Measurements from ENCODE around the gene CCDC201.
"Not testable (repeated sequence)": the region's sequence is repeated elsewhere in the genome, so short reads cannot be mapped to it uniquely, and the experiment has no call there.

Gene CCDC201

DNA sequence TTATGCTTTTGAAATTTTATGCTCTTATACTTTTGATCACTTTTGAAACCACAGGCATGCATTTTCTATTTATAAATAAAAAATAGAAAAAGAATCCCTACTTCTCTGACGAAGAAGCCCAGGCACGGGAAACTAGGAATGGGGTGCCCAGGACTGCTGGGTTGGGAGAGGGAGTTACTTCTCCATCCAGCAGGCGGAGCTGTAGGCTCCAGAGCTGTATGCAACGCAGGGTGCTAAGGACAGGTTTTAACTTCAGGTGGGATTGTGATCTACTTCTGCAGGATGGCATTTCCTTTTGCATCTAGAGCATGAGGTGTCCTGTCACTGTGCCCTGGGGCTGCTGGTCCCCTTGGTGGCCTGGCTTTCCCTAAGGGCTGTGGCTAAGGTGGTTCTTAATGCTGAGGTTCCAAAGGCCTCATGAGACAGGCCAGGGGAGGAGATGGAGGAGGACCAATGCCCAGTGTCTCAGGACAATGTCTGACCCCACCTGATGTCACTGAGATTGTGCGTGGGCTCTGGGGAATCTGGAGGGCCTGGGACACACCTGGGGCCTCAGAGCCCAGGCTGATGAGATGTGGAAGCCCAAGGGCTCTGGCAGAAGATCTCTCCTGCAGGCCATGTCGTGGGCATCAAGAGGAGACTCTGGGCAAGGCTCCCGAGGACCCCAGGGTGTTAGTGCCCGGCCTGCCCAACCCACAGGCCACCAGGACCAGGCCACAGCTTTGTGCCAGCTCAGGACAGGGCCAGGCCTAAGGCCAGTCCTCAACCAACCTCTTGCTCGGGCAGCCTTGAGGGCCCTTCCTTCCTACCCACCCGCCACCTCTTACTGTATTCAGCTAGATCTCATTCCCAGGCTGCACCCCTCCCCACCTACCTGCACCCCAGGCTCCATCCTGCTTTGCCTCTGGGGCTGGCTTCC lies 507 bp downstream of the CCDC201 start:
- DNase-seq, result no peak

DNA sequence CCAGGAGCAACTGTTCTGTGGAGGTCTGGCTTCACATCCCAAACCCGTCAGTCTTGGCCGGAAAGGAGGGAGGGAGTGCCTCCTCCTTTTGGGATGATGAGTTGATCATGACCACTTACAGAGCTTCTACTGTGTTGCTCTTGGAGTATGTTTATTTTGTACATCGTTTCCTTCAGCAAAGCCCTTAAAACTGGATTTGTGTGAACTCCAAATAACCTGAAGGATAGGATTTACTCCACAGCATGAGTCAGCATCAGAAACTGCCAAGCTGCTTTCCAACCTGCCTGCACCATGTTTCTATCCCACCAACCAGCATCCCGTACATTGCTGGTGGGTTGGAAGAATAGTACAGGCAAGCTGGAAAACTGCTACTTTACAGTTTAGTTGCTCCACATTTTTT lies 3.5 kb downstream of the CCDC201 start:
- DNase-seq, result no peak

DNA sequence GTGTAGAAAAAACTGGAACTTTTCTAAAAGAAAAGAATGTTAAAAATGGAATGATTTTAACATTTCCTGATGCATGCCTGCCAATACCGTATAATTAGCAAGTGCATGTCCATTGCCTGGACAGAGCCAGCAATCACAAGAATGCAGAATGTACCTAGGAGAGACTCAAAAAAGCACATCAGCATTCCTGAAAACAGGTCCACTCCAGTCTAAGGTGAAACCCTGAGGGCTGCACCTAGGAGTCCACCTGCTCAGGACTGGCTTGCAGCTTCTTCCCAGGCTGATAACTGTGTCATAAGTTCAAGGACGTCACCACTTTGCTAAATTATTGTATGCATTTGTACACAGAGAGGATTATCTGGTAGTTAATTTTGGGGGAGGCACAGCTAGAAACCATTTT lies 5.4 kb downstream of the CCDC201 start:
- no peak for DNase-seq

DNA sequence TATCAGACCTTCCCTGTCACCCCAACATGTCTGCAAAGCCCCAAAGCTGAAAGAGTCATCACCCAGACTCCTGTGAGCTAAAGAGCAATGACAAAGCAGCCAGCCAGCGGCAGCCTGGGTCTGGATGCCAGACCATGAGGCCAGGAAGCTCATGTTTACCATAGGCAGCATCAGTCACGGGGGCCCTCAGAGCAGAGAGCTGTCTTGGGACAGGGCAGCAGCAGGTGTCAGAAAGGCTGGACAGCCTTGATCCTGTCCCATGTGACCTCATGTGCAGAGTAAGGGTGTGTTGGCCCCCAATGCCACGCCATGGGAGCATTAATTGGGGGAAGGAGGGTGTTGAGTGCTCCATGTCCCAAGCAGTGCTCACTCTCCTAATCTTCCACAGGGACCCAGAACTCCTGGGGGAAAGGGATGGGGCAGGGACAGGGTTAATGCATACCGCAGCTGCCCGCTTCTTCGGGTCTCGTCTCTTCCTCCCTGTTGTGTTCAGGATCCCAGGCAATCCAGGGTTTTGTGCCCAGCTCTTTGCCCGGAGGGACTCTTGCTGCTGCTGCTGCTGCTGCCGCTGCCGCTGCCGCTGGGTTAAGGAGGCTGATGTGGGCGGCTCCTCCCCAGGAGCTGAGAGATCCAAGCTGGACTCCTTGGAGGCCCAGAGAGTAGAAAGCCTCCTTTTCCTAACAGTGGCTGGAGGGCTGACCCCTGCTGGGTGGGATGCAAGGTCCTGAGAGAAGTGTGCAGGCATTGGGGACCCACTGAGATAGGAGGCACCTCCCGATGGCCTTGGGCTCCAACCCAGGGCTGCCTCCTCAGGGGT lies 7.1 kb downstream of the CCDC201 start:
- no peak for DNase-seq

DNA sequence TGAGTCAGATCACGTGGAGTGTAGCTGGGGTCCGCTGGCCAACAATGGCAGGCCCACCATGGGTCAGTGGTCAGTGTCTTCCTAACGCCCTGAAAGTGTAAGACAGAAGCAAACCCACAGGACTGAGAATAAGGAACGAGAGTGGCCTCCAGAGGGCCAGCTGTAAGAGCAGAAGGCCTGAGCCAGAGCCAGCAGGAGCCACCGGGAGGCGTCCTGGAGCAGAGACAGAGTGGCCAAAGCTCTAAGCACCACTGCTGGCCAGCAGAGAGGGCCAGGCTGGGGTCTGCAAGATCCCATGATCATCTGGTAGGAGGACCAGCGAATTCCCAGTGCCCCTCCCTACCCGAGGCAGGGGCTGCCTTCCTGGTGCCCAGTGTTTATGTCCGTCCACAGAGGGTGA lies 9.2 kb downstream of the CCDC201 start:
- DNase-seq, result no peak

DNA sequence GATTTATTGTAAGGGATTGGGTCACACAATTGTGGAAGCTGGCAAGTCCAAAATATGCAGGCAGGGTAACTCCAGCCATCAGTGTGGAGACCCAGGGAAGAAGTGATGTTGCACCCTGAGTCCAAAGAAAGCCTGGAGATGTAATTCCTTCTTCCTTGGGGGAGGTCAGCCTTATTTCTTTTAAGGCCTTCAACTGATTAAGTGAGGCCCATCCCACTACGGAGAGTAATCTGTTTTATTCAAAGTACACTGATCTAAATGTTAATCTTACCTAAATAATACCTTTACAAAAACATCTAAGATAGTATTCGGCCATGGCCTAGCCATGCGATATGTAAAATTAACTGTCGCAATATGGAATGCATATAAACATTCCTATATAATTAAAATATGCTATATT lies 16.0 kb downstream of the CCDC201 start:
- not testable (repeated sequence) for DNase-seq

DNA sequence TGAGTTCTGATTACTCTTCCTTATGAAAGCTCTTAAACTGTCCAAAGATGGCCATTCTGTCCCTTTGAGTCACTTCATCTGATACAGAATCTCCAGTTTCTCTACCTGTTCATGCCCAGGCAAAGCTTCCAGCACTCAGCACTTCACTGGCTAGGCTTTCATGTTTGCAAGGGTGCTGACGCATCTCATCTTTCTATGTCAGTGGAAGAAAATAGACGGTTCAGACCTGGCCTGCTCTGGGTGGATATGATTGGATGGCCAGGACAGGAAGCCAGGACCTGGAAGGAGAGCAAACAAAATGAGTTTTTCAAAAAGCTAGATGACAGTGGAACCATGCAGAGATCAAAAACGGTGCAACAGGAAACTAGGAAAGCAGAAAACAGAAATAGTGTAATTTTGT lies 17.2 kb downstream of the CCDC201 start:
- not testable (repeated sequence) for DNase-seq

DNA sequence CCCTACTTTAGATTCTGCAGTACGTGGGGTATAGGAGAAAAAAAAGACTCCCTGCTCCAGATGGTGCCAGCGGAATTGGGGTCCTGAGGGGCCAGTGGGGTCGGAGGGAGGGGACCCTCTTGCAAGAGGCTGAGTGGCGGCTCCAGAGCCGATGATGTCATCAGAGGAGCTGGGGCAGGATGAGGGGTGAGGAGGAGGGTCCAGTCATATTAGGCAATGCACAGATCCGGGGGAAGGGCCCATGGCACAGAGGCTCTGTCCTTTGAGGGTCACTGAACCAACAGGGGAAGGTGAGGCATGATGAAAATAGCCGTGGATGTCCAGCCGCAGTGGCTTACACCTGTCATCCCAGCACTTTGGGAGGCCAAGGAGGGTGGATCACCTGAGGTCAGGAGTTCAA lies 19.4 kb downstream of the CCDC201 start:
- not testable (repeated sequence) for DNase-seq

DNA sequence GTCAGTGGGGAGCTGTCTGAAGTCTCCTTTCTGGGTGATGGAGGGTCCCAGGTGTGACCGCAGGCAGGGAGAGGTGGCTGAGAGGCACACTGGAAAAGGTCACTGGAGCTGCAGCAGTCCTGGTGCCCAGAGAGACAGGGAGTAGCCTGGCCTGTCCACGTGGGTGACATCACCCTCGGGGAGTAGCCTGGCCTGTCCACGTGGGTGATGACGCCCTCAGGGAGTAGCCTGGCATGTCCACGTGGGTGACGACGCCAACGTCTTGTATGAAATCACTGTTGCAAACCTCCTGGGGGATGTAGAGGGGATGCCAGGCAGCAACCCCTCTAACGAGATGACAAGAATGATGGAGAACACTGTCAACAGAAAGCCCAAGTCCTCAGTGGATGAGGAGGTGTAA lies 19.9 kb downstream of the CCDC201 start:
- DNase-seq, result not testable (repeated sequence)

DNA sequence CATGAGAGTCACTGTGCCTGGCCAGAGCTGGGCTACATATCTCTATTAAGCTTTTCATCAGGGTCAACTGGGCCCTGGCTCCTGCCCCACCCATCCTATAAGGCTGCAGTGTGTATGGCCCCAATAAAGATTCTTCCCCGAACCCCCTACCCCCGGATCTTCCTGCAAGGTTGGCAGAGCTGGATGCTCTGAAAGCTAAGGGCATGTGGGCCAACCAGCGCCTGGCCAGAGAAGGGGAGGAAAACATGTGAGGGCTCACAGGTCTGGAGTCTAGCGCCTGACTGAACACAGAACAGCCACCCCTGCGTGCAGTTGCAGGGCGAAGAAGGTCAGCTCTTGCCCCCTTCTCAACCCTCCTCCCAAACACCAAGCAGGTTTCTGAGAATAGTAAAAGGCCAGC lies 24.1 kb downstream of the CCDC201 start:
- DNase-seq, result not testable (repeated sequence)

DNA sequence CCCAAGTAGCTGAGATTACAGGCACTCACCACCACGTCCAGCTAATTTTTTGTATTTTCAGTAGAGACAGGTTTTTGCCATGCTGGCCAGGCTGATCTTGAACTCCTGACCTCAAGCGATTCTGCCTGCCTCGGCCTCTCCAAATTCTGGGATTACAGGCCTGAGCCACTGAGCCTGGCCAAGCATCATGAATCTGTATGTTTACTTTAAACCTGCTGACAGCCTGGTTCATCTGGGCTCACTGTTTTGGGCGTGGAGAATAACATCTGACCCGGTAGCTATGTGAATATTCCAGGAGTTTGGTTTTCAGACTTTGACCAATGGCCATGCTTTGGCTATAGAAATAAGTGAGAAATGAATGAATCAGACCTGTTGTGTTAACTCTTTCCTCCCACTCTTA lies 26.3 kb downstream of the CCDC201 start:
- DNase-seq, result not testable (repeated sequence)

DNA sequence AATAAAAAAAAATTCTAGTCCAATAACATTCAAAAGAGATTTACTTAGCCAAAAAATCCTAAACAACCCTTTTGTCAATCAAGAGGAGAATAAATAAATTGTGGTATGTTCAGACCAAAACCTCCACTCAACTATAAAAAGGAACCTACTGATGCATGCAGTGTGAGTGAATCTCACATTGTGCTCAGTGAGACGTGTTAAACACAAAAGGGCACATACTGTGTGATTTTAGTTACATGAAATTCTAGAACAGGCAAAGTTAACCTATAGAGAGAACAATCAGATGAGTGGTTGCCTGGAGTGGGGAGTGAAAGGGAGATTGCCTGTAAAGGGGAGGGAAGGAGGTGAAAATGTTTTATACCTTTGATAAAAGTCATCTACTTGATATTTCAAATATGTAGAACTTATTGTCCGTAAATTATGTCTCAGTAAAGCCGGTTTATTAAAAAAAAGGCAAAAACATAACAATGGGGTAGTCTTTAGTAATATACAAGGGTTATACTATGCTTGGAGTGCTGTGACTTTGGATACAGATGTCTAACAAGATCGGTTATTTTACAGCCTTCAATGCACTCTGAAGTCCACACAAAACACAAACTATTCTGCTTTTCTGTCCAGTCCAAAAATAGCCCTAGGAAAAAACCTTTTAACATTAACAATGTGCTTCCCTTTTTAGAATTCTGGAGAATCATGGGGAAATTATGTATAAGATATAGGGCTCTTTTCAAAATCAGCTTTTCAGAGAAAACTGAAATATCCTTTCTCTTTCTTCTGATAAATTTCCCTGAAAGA lies 30.8 kb downstream of the CCDC201 start:
- not testable (repeated sequence) for DNase-seq

DNA sequence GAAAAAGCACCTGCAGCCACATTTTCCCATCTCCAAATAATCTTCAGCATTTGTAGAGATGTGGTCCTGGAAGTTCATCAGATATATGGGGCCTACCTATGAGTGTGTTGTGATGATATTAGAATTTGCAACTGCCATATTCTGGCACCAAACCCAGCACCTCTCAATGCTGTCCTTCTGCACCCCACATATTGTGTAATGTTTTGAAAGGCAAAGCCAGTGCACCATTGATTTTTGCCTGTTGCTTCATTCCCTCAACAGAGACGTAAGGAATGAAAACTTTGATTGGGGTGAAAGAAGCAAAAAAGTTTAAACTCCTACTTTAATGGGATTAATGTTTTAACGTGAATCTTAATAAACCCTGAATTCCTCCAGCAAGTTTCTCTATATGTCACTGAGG lies 34.0 kb downstream of the CCDC201 start:
- DNase-seq, result not testable (repeated sequence)

DNA sequence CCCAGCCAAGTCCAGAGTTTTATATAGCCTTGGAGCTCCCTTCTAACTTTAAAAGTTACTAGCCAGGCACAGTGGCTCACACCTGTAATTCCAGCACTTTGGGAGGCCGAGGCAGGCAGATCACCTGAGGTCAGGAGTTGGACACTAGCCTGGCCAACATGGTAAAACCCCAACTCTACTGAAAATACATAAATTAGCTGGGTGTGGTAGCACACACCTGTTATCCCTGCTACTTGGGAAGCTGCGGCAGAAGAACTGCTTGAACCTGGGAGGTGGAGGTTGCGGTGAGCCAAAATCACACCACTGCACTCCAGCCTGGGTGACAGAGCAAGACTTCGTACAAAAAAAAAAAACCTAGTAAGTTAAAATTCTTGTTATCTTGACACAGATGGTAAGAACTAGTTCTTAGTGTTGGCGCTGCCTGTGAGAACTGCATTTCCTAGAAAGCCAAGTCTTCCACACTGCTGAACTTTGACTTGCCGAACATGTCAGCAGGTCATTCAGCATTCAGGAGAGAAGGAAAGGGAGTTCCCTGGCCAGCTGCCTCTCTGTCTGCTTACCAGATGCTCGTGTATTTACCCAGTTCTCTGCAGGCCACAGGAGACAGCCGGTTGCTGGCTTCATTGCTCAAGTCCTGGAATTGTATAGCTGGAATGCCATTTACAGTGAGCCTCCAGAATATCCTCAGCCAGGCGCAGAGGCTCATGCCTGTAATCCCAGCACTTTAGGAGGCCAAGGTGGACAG lies 40.3 kb downstream of the CCDC201 start:
- DNase-seq, result not testable (repeated sequence)

DNA sequence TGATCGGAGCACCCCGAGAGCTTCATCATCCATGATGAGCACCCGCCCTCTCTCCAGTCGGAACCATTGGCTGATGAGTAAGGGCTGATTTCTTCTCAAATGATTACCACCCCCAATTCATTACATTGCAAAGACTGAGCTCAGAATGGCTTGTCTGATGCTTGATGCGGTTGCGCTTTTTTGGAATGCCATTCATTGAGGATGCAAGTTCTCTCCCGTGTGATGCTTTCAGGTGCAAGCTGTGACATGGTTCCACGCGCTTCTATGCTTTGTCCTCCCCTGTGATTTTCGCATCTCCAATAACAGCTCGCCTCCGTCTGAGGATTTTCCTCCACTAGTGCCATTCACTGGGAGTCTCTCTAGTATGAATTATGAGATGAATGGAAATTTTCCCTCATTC lies 43.0 kb downstream of the CCDC201 start:
- DNase-seq, result not testable (repeated sequence)

DNA sequence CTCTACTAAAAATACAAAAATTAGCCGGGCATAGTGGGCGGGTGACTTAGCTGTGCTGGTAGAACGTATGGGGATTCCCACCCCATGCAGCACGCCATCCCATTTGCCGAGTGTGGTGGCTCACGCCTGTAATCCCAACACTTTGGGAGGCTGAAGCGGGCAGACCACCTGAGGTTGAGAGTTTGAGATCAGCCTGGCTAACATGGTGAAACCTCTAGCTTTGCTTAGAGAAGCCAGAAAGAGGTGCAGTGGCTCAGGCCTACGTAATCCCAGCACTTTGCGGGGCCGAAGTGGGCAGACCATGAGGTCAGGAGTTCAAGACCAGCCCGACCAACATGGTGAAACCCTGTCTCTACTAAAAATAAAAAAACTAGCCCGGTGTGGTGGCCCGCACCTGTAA lies 45.2 kb downstream of the CCDC201 start:
- not testable (repeated sequence) for DNase-seq

DNA sequence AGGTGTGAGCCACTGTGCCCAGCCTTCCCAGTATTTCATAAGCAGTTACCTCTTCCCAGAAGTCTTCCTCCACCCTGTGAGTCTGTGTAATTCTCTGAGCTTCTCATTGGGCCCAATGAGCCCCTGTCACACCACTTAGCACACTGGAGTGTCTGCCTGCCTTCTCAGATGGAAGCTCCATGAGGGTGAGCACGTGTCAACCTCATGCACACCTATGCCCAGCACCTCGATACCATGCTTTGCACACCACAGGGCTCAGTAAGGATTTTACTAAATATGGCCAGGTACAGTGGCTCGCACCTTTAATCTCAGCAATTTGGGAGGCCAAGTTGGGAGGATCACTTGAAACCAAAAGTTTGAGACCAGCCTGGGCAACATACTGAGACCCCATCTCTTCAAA lies 46.3 kb downstream of the CCDC201 start:
- not testable (repeated sequence) for DNase-seq

DNA sequence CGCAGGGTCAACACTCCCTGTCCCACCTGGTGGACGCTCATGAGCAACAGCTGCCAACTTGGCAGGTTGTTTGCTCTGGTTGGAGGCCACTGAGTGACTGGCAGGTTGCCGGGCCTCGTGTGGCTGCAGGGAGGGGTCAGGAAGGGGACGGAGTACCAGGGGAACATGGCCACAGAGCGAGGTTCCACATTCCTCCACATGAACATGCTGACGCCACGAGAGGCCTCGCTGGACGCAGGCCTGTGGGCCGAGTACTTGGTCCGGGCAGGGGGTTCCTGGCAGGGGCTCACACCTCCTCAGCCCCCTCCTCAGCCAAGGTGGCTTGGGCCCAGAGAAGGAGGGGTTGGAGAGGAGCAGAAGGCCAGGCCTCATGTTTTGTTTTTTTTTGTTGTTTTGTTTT lies 54.1 kb downstream of the CCDC201 start:
- not testable (repeated sequence) for DNase-seq

DNA sequence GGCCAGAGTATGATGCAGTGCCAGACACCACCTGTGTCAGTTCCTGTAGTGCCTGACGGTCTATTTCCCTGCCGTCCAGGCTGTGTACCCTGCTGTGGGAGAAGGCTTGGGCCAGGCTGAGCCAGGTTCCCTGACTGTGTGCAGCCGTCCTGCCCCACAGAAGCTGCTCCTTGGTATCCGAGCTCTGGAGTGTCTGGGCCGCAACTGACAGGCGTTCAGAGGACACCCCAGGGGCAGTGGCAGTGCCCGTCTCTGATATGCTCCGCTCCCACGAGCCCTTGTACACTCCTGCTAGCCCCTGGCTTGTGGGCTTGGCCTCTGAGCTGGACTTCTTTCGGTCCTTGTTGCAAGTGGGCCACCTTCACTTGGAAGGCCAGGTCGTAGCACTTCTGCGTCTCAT lies 55.0 kb downstream of the CCDC201 start:
- not testable (repeated sequence) for DNase-seq

DNA sequence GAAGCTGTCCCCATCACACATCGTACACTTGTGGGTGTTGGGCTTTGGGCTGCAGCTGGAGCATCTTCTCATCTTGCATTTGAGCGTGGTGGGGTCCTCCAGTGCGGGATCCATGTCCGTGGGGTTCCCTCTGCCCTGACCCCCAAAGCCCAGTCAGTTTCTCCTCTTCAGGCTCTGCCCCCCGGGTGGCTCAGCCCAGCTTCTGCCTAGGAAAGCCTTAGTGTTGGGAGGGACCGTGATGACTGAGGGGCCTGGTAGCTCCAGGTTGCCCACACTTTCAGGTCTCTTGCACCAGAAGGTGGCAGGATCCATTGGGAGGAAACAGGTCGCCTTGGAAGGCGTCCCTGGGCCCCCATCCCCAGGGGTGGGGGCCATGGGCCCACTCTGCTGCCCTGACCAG lies 55.9 kb downstream of the CCDC201 start:
- DNase-seq, result not testable (repeated sequence)

DNA sequence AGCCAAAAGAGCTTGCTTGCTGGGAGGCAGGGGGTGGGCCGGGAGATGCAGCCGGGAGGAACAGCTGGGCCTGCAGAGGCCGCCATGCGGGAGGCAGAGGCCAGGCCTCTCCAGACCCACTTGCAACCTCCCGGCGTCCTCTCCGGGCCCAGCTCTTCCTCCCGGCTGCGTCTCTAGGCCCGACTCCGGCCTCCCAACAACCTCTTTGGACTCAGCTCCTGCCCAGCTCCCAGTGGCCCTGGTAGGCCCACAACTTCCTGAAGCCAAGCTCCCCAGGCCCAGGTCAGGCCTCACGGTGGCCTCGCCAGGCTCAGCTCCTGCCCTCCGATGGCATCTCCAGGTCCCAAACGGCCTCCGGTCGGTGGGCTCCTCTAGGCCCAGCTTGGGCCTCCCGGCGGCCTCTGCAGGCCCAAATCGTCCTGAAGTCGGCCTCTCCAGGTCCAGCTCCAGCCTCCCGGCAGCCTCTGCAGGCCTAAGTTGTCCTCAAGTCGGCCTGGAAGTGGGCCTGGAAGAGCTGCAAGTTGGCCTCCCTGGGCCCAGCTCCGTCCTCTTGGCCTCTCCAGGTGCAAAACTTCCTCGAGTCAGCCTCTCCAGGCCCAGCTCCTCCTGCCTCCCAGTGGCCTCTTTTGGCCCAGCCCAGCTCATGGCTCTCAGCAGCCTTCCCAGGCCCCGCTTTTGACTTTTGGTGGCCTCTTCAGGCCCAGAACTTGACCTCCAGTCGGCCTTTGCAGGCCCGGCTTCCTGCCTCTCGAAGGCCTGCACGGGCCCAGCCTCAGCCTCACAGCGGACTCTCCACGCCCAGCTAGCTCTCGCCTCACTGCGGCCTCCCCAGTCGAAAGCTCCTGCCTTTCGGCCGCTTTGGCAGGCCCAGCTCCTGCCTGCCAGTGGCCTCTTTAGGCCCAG lies 58.4 kb downstream of the CCDC201 start:
- DNase-seq, result not testable (repeated sequence)
